HG03135 (cell line): ENCODE measurements around the gene GRK6.
"Not testable (repeated sequence)": the region's sequence is repeated elsewhere in the genome, so short reads cannot be mapped to it uniquely, and the experiment has no call there.

Experiments used
- ATAC-seq: cut with Tn5 transposase; IDR thresholded peaks from one replicate; pipeline ENCODE4 v1.9.1; 2021; ENCODE audit warnings: mild to moderate bottlenecking, moderate library complexity; ENCODE audit not compliant: unreplicated experiment

GRK6 gene

GRCh38 chr5:177397875-177398390, 28.5 kb upstream of the GRK6 start:
- ATAC-seq: no peak

GRCh38 chr5:177399997-177400868, 26.2 kb upstream of the GRK6 start, which contains the start of gene PFN3:
PFN3 (minus strand) TSS chr5:177400661; CDS start chr5:177400576, 85 bp downstream.
- ATAC-seq: no peak

GRCh38 chr5:177402271-177403043, 24.0 kb upstream of the GRK6 start:
- ATAC-seq: no peak

- ATAC-seq: peak; percentile 21
These were observed 23.2 kb upstream of the GRK6 start for GRCh38 chr5:177403102-177403791.

- ATAC-seq: peak; percentile 74
These were observed 22.5 kb upstream of the GRK6 start for GRCh38 chr5:177403792-177404640.

- ATAC-seq: no peak
These were observed 21.8 kb upstream of the GRK6 start for GRCh38 chr5:177404641-177405179.

GRCh38 chr5:177405312-177405711, 21.2 kb upstream of the GRK6 start:
- ATAC-seq: no peak

GRCh38 chr5:177405805-177406204, 20.7 kb upstream of the GRK6 start:
- ATAC-seq: no peak

- no peak for ATAC-seq
These were observed 17.3 kb upstream of the GRK6 start, which contains the start of gene F12 for GRCh38 chr5:177409043-177409801. F12 (minus strand) TSS chr5:177409564; CDS start chr5:177409527, 37 bp downstream.

GRCh38 chr5:177410575-177410974, 15.9 kb upstream of the GRK6 start:
- no peak for ATAC-seq

GRCh38 chr5:177412603-177413233, 13.8 kb upstream of the GRK6 start:
- peak; percentile 62 for ATAC-seq

- ATAC-seq: no peak
These were observed 12.0 kb upstream of the GRK6 start for GRCh38 chr5:177414481-177414880.

GRCh38 chr5:177417081-177417480, 9.4 kb upstream of the GRK6 start:
- ATAC-seq: not testable (repeated sequence)

- ATAC-seq: no peak
These were observed 7.4 kb upstream of the GRK6 start for GRCh38 chr5:177419046-177419445.

- not testable (repeated sequence) for ATAC-seq
These were observed 6.0 kb upstream of the GRK6 start for GRCh38 chr5:177420472-177420871.

- no peak for ATAC-seq
These were observed 5.2 kb upstream of the GRK6 start for GRCh38 chr5:177421062-177421798.

- no peak for ATAC-seq
These were observed 2.8 kb upstream of the GRK6 start for GRCh38 chr5:177423671-177424070.
